RCC 7860 (cell line): ENCODE results near the gene GADD45B.
"Not testable (repeated sequence)": the region's sequence is repeated elsewhere in the genome, so short reads cannot be mapped to it uniquely, and the experiment has no call there.

ENCODE experiments used
- DNase-seq: peaks from one replicate; pipeline ENCODE4 v3.0.0-alpha.2; 2015; ENCODE audit warnings: low spot score
- FAIRE-seq: peaks from 2 replicates; lab custom pipeline; 2012; peaks lifted over from hg19 to GRCh38; lab: Jason Lieb, UNC

Gene GADD45B

DNA sequence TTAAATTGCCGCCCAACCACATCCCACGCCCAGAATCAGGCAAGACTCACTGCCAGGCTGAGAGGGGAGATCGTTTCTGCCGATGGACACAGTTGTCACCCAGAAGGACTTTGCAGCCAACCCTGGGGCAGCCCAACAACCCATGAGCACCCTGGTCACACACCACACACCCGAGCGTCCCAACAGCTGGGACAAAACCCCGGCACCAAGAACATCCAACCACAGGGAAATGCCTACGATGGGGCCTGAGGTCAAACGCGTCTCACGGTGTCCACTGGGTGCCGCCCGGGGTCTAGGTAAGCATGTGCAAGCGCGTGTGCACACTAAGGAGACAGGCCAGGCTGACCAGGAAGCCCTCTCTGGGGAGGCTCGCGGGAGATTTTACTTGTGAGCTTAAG lies 32.1 kb upstream of the GADD45B start:
- DNase-seq (no peak), FAIRE-seq (no peak)

DNA sequence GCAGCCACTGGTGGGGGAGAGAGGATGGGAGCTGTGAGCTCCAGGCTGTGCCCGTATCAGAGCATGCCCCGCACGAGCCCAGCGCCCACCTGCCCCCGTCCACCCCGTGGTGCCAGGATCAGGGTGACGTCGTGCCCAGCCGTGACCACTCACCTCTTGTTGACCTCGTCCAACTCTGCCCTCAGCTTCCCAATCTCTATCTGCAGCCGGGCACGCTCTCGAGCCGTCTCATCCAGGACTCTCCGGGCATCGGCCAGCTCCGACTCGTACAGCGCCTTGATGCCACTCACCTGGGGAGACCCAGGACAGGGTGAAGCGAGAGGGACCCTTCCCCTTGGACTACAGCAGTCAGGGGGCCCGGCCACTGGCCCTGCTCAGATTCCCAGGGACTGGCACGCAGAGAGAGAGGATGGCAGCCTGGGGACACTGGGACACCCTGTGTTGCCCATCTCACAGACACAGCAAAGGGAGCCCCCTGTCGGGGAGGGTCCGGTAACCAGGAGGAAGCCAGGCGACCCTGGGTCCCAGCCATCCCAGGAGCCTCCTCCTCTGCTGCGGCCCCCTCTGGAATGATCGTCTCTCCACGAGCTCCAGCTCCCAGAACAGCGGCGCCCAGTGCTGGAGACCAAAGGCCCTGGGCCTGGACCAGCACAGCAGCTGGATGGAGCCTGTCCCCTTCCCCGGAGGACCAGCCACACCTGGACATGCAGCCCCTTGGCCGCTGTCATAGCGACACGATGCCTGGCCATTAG lies 31.5 kb upstream of the GADD45B start:
- DNase-seq = no peak
- FAIRE-seq = no peak

DNA sequence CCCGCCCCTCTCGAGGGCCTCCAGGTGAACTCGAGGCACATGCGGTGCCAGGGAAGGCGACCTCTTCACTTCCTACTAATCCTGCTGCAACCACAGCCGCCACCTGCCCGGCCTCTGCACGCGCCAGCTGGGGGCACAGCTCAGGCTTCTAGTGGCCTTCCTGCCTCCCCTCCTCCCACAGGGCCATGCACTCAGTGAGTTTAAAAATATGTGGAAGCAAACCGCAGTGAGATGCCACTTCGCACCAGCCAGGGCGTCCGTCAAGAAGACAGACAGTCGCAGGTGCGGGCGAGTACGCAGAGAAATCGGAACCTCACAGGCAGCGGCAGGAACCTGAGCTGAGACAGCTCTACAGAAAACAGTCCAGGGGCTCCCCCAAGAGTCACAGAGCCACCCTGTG lies 29.5 kb upstream of the GADD45B start:
- FAIRE-seq (no peak), DNase-seq (no peak)

DNA sequence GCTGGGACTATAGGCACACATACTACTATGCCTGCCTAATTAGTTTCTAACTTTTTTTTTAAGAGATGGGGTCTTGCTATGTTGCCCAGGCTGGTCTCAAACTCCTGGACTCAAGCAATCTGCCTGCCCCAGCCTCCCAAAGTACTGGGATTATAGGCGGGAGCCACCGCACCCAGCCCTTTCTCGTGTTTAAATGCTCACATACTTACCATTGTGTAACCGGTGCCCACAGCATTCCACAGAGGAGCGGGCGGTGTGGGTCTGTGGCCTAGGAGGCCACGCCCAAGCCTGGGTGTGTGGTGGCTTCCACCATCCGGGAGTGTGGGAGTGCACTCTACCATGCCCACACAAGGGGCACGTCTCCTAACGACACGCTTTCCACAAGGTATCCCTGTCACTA lies 26.9 kb upstream of the GADD45B start:
- DNase-seq (peak; percentile 4), FAIRE-seq (no peak)

DNA sequence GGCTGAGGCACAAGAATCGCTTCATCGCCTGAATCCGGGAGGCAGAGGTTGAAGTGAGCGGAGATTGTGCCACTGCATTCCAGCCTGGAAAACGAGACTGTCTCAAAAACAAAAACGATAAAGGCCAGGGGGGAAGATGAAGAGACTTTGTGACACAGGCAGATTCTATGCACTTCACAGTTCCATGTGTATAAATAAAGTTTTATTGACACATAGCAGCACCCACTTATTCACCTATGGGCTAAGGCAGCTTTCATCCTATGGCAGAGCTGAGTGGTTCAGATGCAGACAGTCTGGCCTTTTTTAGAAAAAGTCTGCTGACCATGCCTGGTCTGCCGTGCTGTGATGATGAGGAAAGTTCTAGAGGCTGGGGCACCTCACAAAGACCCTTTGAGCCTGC lies 24.8 kb upstream of the GADD45B start:
- DNase-seq (no peak), FAIRE-seq (no peak)

DNA sequence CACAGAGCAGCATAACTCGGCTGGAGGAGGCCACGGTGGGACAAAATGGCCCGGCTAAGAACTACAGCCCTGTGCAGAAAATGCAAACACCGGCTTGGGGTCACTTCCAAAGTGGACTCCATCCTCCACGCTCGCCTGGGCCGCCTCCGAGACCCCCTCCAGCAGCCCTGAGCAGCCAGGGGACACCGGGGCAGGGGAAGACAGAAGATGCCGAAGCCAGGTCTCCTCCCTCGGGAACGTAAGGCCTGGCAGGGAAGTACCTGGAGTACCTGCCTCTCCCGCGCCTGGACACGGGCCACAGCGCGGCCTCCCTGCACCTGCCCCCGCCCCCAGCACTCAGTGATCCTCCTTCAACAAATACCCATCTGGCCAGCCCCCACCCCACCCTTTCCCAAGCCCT lies 24.2 kb upstream of the GADD45B start:
- FAIRE-seq (no peak), DNase-seq (no peak)

DNA sequence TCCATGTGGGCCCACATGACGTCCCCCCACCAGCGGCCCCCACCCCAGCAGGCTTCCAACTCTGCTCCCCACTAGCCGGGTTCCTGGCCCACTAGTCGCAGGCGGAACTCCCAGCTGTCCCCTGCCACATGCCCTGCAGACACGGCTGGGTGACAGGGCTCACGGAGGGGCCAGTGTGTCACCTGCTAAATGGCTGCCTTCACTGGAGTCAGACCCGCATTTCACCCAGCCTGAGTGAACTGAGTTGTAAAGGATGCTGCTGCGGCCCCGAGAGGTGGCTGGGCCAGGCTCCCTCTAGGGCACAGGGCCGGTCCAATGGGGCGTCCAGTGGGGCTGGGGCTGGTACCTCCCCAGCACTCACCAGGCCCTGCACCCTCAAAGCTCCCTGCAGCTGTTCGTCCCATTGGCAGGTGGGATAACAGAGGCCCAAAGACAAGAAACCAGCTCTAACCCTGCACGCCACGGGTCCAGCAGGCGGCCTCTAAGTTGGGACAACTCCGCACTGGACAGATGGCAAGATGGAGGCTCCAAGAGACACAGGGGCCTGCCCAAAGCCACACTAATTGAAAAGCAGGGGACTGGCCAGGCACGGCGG lies 22.4 kb upstream of the GADD45B start:
- no peak for DNase-seq
- no peak for FAIRE-seq

DNA sequence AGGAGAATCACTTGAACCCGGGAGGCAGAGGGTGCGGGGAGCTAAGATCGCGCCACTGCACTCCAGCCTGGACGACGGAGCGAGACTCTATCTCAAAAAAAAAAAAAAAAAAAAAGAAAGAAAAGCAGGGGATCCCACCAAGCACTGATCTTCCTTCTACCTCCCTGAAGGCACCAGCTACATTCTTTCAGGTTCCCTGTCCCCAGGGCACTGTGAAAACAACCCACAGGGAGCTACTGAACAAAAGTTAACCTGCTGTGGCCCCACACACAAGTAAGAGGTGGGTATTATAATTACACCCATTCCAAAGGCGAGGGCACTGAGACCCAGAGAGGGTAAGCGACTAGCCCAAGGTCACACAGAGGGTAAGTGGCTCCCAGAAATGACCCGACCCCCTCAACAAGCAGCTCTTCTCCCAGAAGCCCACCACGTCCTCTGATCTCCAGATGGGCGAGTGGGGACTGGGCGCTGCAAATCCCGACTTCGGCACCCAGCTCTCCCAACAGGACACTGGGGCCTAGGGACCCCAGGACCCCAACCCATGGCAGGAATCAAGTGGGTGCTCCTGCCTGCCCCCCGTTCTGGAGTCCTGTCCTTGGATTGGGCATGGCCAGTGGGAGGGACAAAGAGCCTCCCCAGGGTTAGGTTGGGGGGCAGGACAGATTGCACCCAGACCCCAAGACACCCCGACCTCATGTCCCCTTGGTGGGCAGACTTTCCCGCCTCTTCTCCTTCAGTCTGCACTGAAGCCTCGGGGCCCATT lies 21.5 kb upstream of the GADD45B start:
- no peak for FAIRE-seq
- DNase-seq = no peak

DNA sequence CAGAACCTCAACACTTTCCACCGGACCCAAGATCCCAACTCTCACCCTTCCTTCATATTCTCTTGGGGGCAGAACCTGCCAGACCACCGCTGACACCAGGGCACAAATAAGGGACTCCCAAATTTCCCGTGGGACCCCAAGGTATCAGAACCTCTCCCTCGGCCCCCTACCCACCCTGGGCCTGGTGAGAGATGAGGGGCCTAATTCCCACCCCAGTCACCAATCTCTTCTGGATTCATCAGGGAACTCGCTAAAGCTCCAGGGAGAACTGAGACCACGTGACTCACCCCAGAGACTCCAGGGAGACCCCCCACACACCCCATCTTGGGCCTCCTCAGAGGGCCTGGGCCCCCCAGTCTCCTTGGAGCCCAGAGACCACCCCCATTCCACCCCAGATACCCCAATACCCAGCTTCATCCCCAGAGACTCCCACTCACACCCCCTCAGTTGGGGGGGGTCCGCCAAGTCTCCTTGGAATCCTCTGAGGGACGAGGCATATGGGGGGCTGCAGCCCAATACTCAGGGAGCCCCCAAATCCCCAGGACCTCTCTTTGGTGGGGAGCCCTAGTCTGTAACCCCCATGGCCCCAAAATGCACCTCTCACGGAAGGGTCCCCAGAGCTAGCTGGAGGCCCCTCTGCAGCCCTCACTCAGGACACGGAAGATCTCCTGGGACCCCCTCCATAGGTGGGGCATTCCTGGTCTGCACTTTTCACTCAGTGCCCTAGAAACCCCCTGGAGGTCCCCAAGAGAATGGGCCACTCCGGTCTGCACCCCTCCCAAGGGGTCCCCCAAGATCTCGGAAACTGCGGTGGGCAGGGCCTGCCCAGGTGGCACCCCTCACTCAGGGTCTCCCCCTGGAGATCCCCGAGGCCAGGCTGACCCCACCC lies 20.7 kb upstream of the GADD45B start:
- DNase-seq (no peak), FAIRE-seq (no peak)

DNA sequence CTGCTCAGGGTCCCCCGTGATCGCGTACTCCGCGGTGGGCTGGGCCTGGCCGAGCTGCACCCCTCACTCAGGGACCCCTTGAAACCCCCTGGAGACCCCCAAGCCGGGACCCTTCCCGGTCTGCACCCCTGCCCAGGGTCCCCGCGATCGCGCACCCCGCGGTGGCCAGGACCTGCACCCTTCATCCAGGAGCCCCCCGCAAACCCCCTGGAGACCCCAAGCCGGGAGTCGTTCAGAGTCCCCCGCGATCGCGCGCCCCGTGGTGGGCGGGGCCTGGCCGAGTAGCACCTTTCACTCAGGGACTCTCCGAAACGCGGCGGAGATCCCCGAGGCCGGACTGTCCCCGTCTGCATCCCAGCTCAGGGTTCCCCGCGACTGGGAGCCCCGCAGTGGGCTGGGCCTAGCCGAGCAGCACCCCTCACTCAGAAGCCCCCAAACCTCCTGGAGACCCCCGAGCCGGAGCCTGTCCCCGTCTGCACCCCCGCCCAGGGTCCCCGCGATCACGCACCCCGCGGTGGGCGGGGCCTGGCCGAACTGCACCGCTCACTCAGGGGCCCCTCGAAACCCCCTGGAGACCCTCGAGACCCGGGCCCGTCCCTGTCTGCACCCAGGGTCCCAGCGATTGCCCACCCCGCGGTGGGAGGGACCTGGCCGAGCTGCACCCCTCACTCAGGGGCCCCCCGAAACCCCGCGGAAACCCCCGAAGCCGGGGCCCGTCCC lies 19.9 kb upstream of the GADD45B start:
- no peak for FAIRE-seq
- DNase-seq = no peak

DNA sequence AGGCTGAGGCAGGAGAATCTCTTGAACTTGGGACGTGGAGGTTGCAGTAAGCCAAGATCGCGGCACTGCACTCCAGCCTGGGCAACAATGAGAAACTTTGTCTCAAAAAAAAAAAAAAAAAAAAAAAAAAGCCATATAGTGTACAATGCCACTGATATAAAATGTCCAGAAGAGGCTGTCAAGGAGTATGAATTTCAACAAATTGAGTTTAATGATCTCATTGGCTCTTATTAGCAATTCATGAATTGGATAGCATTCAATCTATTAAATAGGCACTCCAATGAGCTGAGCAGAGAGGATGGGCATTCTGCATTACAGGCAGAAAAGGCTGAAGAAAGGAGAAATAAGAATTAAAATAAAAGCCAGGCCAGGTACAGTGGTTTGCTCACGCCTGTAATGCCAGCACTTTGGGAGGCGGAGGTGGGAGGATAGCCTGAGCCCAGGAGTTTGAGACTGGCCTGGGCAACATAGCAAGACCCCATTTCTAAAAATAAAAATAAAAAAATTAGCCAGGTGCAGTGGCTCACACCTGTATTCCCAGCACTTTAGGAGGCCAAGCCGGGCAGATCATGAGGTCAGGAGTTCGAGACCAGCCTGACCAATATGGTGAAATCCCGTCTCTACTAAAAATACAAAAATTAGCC lies 18.4 kb upstream of the GADD45B start:
- DNase-seq (no peak), FAIRE-seq (no peak)

DNA sequence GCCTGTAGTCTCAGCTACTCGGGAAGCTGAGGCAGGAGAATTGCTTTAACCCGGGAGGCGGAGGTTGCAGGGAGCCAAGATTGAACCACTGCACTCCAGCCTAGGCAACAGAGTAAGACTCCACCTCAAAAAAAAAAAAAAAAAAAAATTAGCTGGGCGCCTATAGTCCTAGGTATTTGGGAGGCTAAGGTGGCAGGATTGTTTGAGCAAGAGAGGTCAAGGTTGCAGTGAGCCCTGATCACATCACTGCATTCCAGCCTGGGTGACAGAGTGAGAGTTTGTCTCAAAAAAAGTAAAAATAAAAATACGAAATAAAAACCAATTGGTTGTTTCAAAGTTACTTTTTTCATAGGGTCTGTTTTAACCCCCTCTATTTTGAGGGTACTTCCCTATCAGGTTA lies 17.9 kb upstream of the GADD45B start:
- FAIRE-seq = no peak
- no peak for DNase-seq

DNA sequence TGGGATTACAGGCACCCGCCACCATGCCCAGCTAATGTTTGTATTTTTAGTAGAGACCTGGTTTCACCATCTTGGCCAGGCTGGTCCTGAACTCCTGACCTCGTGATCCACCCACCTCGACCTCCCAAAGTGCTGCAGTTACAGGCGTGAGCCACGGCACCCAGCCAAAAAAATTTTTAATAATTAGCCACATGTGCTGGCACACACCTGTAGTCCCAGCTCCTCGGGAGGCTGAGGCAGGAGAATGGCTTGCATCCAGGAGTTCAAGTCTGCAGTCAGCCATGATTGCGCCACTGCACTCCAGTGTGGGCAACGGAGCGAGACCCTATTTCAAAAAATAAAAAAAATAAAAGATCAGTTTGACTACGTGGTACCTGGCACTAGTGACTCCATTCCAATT lies 17.2 kb upstream of the GADD45B start:
- not testable (repeated sequence) for FAIRE-seq, DNase-seq

DNA sequence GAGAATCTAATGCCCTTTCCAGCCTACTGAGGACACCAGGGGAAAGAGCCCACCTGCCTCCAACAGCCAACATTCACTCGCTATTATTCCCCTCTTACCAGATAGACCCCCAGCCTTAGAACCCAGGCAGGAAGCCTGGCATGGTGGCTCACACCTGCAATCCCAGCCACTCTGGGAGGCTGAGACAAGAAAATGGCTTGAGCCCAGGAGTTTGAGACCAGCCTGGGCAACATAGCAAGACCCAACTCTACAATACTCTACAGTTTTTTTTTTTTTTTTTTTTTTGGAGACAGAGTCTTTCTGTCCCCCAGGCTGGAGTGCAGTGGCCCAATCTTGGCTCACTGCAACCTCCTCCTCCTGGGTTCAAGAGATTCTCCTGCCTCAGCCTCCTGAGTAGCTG lies 15.7 kb upstream of the GADD45B start:
- DNase-seq (no peak), FAIRE-seq (no peak)

DNA sequence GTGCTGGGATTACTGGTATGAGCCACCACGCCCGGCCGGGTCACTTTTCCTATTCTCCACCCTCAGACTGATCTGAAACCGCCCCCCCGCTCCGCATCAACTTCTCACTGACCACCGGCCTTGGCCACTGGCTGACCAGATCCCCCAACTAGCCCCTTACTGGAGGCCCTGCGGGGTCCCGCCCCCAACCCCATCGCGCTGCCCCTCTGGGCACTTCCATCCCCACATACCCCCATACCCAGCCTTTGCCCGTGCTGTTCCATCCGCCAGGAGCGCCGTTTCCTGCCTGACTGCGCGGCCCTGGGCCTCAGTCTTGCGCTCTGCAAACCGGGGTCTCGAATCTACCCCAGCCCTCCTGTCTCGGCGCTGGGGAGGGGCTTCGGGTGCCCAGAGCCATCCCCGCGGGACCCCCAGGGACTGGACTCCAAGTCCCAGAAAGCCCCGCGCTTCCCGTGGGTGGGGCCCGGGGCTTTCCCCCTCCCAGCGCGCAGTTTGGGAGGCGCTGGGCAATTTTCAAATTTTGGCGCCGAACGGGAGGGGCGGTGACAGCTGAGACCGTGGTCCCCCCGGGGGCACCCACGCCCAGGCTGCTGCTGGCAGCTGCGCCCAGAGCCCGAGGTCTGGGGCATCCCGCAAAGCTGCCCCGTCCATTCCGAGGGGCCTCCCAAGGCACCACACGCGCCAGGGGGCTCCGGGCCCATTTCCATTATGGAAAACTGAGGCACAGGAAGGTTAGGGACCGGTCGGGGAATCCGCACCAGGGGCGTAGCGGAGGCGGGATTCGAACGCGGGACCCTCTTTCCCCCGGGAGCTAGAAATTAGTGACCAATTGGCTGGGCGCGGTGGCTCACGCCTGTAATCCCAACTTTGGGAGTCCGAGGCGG lies 13.9 kb upstream of the GADD45B start:
- FAIRE-seq = no peak
- peak; percentile 56 for DNase-seq

DNA sequence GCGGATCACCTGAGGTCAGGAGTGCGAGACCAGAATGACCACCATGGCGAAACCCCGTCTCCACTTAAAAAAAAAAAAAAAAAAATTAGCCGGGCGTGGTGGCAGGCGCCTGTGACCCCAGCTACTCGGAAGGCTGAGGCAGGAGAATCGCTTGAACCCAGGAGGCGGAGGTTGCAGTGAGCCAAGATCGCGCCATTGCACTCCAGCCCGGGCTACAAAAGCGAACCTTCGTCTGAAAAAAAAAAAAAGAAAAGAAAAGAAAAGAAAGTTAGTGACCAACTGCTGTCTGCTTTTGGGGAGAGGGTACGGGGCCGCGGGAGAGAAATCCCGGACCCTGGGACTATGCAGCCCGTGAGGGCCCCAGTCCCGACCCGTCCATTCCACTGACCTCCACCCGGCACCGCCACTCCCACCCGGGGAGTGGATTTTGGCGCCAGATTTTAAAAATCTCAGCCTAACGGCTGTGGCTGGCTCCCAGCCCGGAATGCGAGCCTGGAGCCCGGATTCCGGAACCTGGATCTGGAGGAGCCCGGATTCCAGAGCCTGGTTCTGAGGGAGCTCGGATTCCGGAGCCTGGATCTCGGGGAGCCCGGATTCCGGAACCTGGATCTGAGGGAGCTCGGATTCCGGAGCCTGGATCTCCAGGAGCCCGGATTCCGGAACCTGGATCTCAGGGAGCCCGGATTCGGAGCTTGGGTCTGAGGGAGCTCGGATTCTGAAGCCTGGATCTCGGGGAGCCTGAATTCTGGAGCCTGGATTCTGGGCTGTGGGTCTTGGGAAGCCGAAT lies 13.1 kb upstream of the GADD45B start:
- peak; percentile 88 for DNase-seq
- peak; percentile 83 for FAIRE-seq

DNA sequence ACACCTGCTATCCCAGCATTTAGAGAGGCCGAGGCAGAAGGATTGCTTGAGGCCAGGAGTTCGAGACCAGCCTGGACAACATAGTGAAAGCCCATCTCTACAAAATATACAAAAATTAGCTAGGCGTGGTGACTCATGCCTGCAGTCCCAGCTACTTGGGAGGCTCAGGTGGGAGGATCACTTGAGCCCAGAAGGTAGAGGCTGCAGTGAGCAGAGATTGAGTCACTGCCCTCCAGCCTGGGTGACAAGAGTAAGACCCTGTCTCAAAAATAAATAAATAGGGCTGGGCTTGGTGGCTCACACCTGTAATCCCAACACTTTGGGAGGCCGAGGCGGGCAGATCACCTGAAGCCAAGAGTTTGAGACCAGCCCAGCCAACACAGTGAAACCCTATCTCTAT lies 12.2 kb upstream of the GADD45B start:
- FAIRE-seq, DNase-seq: not testable (repeated sequence)

DNA sequence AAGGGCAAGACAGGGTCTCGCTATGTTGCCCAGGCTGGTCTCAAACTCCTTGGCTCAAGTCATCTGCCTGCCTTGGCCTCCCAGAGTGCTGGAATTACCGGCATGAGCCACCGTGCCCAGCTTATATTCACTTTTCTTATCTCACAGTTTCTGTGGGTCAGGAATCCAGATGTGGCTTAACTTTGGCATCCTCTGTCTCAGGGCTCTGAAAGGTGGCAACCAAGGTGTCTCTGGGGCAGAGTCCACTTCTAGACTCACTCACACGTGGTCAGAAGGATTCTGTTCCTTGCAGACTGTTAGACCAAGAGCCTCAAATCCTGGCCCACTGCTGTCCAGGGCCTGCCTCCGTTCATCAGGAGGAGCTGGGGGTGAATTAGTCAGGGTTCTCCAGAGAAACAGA lies 11.5 kb upstream of the GADD45B start:
- DNase-seq (peak; percentile 10), FAIRE-seq (no peak)
